HG03460 (cell line): ENCODE results near the gene FCHSD2.
"Not testable (repeated sequence)": the region's sequence is repeated elsewhere in the genome, so short reads cannot be mapped to it uniquely, and the experiment has no call there.

ENCODE experiments used
- ATAC-seq: cut with Tn5 transposase; IDR thresholded peaks from one replicate; pipeline ENCODE4 v1.9.1; 2021; ENCODE audit not compliant: unreplicated experiment

FCHSD2 gene

GRCh38 chr11:73152086-73152853 lies 10.2 kb upstream of the FCHSD2 start:
- ATAC-seq: no peak

- ATAC-seq: no peak
Observed at GRCh38 chr11:73151416-73151815, 9.3 kb upstream of the FCHSD2 start.

- no peak for ATAC-seq
Observed at GRCh38 chr11:73149105-73149504, 7.0 kb upstream of the FCHSD2 start.

DNA sequence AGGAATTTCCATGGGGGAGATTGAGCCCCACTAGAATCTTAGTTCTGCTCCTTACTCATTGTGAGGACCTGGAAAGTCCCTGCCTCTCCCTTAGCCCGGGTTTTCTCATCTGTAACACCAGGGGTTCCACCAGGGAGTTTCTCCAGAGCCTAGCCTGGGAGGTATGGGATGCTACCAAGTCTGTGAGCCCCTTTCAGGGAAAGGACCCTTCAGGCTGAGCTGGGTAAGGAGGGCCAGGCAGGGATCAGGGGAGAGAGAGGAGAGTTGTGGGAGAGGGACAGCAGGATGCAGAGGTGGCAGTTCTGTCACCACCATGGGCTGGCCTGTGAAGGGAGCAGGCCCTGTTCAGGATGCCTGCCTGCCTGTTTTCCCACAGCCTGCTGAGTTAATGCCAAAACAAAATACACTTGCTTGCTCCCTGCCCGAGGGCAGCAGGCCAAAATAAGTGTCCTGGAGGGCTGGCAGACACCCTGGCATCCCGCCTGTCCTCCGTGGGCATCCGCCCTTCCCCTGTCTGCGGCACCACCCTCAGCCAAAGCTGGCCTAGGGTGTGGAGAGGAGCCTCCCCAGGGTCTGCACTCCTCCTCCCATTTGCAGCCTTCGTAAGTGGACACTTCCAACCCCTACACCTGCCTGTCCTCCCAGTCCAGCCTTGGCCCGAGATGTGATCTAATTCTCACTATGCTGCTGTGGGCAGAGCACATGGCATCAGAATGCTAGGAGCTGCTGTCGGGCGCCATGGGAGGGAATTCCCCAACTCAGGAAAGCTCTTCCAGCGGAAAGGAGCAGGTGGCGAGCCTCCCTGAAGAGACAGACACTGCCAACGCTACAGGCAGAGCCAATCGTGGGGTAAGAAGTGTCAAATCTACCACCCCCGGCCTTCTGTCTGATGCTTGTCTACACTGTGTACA lies 5.9 kb upstream of the FCHSD2 start:
- no peak for ATAC-seq

DNA sequence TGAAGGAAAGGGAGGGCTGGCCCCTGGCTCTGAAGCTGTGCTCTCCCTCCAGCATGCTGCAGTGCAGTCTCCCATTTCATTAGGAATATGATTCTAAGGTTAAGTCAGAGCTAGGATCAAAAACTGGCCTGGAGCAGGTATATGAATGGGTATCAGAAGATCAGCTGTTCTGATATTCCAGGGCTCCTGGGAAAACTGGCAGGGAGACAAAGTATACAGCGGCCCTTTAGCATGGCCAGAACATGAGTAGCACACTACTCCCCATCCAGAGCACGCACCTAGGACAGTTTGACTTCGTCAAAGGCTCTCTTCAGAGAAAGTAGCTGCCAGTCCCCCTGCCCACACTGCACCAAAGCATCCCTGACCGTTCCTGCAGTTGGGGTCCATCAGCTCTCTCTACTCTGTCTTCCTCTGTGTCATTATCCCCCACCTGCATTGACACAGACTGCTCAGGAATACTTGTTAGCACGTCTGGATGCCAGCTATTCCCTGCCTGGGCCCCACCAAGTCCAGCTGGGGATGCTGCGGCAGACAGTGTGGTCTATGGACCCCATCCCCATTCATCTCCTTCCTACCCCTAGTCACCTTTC lies 4.0 kb upstream of the FCHSD2 start:
- no peak for ATAC-seq

DNA sequence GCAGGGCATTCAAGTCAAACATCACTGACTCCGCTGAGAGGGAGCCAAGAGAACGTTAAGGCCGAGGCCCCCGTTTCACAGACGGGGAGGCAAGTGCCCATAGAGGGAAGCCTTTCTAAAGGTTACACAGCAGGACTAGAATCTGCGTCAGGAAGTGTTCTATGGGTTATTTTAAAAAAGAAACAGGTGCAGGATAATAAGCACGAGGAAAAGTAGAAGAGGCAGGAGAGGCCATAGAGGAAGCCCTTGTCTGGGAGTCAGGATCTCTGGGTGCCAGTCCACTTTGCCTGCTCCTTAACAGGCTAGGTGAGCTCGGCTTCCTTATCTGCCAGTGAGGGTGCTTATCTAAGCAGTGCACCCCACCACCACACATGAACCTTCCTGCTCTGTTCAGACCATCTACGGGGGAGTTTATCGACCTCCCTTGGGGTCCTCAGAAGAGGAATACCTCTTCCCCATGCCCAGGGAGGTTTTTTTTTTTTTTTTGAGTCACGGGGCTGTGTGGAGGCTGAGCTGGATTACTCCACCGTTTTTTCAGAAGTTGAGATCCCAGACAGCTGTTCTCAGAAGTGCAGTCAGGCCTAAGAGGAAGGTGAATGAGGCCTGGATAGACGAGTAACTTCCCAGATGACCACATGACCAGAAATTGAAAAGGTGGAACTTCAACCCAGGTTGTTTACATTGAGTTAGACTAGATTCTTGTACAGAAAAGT lies 1.2 kb upstream of the FCHSD2 start:
- no peak for ATAC-seq

- peak; percentile 8 for ATAC-seq
Observed at GRCh38 chr11:73141309-73142127, 600 bp downstream of the FCHSD2 start.

DNA sequence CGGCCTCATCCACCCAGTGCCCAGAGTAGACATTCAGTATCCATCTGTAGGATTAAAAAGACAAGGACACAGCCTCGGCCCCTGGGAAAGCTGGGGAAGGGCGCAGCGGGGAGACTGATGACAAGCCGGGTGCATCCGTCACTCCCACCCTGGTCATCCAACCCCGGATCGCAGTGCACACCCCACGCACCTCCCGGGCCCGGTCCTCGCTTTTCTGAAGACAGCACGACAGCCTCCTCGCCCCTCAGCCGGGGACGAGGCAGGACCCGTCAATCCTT lies 1.1 kb downstream of the FCHSD2 start:
- ATAC-seq: no peak

GRCh38 chr11:73140213-73141030 lies 1.7 kb downstream of the FCHSD2 start:
- no peak for ATAC-seq

GRCh38 chr11:73139476-73140198 lies 2.5 kb downstream of the FCHSD2 start:
- ATAC-seq: no peak

GRCh38 chr11:73137944-73138274 lies 4.2 kb downstream of the FCHSD2 start:
- no peak for ATAC-seq

GRCh38 chr11:73137262-73137943 lies 4.7 kb downstream of the FCHSD2 start:
- ATAC-seq: no peak

DNA sequence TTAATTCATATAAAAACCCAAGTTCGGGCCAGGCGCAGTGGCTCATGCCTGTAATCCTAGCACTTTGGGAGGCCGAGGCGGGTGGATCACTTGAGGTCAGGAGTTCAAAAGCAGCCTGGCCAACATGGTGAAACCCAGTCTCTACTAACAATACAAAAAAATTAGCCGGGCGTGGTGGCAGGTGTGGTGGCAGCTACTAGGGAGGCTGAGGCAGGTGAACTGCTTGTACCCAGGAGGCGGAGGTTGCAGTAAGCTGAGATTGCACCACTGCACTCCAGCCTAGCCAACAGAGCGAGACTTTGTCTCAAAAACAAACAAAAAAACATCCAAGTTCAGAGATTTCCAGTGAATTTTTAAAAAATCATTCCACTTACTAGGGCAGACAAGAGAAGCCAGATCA lies 5.4 kb downstream of the FCHSD2 start:
- ATAC-seq: not testable (repeated sequence)

- no peak for ATAC-seq
Observed at GRCh38 chr11:73135346-73136284, 6.5 kb downstream of the FCHSD2 start.

DNA sequence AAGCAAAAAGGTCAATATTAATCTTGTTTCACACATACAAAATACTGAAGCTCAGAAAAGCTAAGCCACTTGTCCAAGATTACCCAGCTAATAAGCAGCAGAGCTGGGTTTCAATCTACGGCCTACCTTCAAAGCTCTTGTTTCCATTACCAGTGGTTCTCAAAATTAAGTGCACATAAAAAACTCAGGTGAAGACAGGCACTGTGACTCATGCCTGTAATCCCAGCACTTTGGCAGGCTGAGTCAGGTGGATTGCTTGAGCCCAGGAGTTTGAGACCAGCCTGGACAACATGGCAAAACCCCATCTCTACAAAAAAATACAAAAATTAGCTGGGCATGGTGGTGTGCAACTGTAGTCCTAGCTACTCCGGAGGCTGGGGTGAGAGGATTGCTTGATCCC lies 9.8 kb downstream of the FCHSD2 start:
- ATAC-seq: not testable (repeated sequence)

DNA sequence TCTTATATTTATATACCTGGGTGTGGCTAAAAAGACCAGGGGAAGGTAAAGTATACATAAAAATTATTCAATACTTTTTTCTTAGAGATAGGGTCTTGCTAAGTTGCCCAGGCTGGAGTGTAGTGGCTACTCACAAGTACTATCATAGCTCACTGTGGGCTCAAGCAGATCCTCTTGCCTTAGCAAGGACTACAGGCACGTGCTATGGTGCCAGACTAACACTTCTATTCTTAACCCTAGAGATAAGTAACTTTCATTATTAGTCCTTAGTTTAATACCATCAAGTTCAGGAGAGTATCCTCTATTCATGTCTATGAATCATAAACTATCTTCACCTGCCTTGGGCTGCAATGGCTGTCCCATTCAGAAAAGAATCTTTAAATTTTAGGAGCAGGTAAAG lies 11.9 kb downstream of the FCHSD2 start:
- no peak for ATAC-seq

- no peak for ATAC-seq
Observed at GRCh38 chr11:73129198-73129597, 12.9 kb downstream of the FCHSD2 start.
